GM12878 (cell line): ENCODE measurements around the gene CTXN1. TPM values are rescaled to one million over a fixed set of nuclear protein-coding genes. Genes with fewer than 3 reads are reported as not detected.

Experiments
- ATAC-seq: fragments of 200-7000 bp; cut with Tn5 transposase; 3 replicates; pipeline ENCODE4 v1.9.1; 2020; ENCODE audit warnings: mild to moderate bottlenecking, moderate library complexity
- BruUV-seq: library from RNA; stranded (reverse); fragments of 400-500 nt; replicated peaks from 2 replicates; lab custom pipeline; 2021; lab: Mats Ljungman, UMichigan
- CTCF ChIA-PET: fragments of 300-600 bp; sonication (Branson Sonifier 250); formaldehyde crosslinking; extraction: SDS; loops from one replicate; lab custom pipeline; 2021; ENCODE audit warnings: inconsistent platforms; lab: Yijun Ruan, JAX
- POLR2A ChIA-PET: fragments of 350-600 bp; formaldehyde crosslinking; extraction: SDS; loops from one replicate; lab custom pipeline; 2021; ENCODE audit warnings: inconsistent platforms; lab: Charles Lee
- RAD21 ChIA-PET: fragments of 300-600 bp; sonication (Branson Sonifier 250); formaldehyde crosslinking; loops from one replicate; lab custom pipeline; 2023; ENCODE audit warnings: antibody characterized with exemption; ENCODE audit not compliant: unreplicated experiment; lab: Charles Lee
- SMC1A ChIA-PET: fragments of 300-600 bp; sonication (Branson Sonifier 250); formaldehyde crosslinking; loops from one replicate; lab custom pipeline; 2023; ENCODE audit not compliant: unreplicated experiment, uncharacterized antibody; lab: Charles Lee
- DNase-seq: peaks from one replicate; pipeline ENCODE4 v3.0.0-alpha.2; 2011; ENCODE audit warnings: low read depth, low spot score
- FAIRE-seq: peaks from 3 replicates; lab custom pipeline; 2011; peaks lifted over from hg19 to GRCh38; lab: Jason Lieb, UNC
- H2AFZ ChIP-seq: 2 replicates; pipeline ENCODE4 v1.6.0; 2011; ENCODE audit warnings: low read depth, low read length, control low read depth; ENCODE audit not compliant: control insufficient read depth
- H3K27ac ChIP-seq: 2 replicates; pipeline ENCODE4 v1.5.1; 2011; ENCODE audit warnings: control low read depth; ENCODE audit not compliant: control insufficient read depth, insufficient read depth
- H3K27me3 ChIP-seq, 2 experiments: replicated peaks in 1 of 2; 2 replicates each; pipeline versions ENCODE4 v1.6.0 to v1.6.1; 2011; ENCODE audit warnings: low read length in 1 of 2; ENCODE audit not compliant: control insufficient read depth in 2 of 2, insufficient read depth in 2 of 2
- H3K36me3 ChIP-seq, 2 experiments: 2 replicates each; pipeline ENCODE4 v1.5.1; 2011; ENCODE audit warnings: low read length in 1 of 2; ENCODE audit not compliant: control insufficient read depth in 2 of 2, insufficient read depth in 2 of 2
- H3K4me1 ChIP-seq: 2 replicates; pipeline ENCODE4 v1.6.1; 2011; ENCODE audit warnings: mild to moderate bottlenecking, low read length, moderate library complexity, mixed read lengths; ENCODE audit not compliant: control insufficient read depth, insufficient read depth
- H3K4me2 ChIP-seq: 2 replicates; pipeline ENCODE4 v1.6.0; 2011; ENCODE audit warnings: control low read depth; ENCODE audit not compliant: control insufficient read depth, insufficient read depth
- H3K4me3 ChIP-seq: fragments of 200-600 bp; sonication (generic); 2 replicates; pipeline ENCODE4 v1.5.1; 2016
- H3K79me2 ChIP-seq: 2 replicates; pipeline ENCODE4 v1.6.0; 2011; ENCODE audit warnings: low read length; ENCODE audit not compliant: control insufficient read depth, insufficient read depth
- H3K9ac ChIP-seq: 2 replicates; pipeline ENCODE4 v1.8.0; 2011; ENCODE audit warnings: low read length, control low read depth, mixed read lengths; ENCODE audit not compliant: control insufficient read depth, insufficient read depth
- H3K9me3 ChIP-seq: replicated peaks from 3 replicates; pipeline ENCODE4 v1.5.1; 2011; ENCODE audit warnings: mild to moderate bottlenecking, low read length; ENCODE audit not compliant: control insufficient read depth, insufficient read depth
- H4K20me1 ChIP-seq: 2 replicates; pipeline ENCODE4 v1.6.0; 2011; ENCODE audit not compliant: control insufficient read depth, insufficient read depth
- FOS ChIP-seq: IDR thresholded peaks from 3 replicates; pipeline ENCODE4 v1.6.1; 2011; ENCODE audit warnings: borderline replicate concordance; ENCODE audit not compliant: insufficient read length; ENCODE audit errors: extremely low read depth
- IRF4 ChIP-seq: IDR thresholded peaks from 2 replicates; pipeline ENCODE4 v1.6.1; 2011; ENCODE audit warnings: low read depth, low read length
- JUNB ChIP-seq: IDR thresholded peaks from 2 replicates; pipeline ENCODE4 v1.6.1; 2016; ENCODE audit warnings: antibody characterized with exemption, mild to moderate bottlenecking
- KDM1A ChIP-seq: fragments of 200-600 bp; sonication (generic); IDR thresholded peaks from 2 replicates; pipeline ENCODE4 v1.6.1; 2016; ENCODE audit warnings: borderline replicate concordance
- NR2C1 ChIP-seq: fragments of 450-650 bp; IDR thresholded peaks from 2 replicates; pipeline ENCODE4 v1.6.1; 2017; ENCODE audit warnings: antibody characterized with exemption, mild to moderate bottlenecking, moderate library complexity
- NR2F1 ChIP-seq: fragments of 450-650 bp; conservative IDR thresholded peaks from 2 replicates; pipeline ENCODE4 v1.6.1; 2017; ENCODE audit warnings: mild to moderate bottlenecking
- RBBP5 ChIP-seq: fragments of 200-600 bp; sonication (generic); conservative IDR thresholded peaks from 2 replicates; pipeline ENCODE4 v1.6.1; 2016
- RFX5 ChIP-seq: IDR thresholded peaks from 2 replicates; pipeline ENCODE4 v1.6.1; 2011; ENCODE audit warnings: low read depth, low read length, improper control_type of control experiment
- WGBS: methylation state at CpG from one replicate; pipeline ENCODE4 v1.1.6; 2016; ENCODE audit warnings: low lambda C conversion rate; ENCODE audit not compliant: insufficient replicate concordance, insufficient coverage; ENCODE audit errors: missing lambda C conversion rate; 5-methylcytosine and 5-hydroxymethylcytosine counted together
- in situ Hi-C: fragments of 300-500 bp; cut with MboI; formaldehyde crosslinking; loops from 9 replicates; pipeline ENCODE4 v1.14.3; 2018; ENCODE audit warnings: mixed read lengths
- intact Hi-C: fragments of 100-400 bp; cut with micrococcal nuclease; formaldehyde crosslinking; loops from one replicate; pipeline ENCODE4 v1.14.2; 2022; ENCODE audit not compliant: unreplicated experiment
- polyA plus RNA-seq, 11 experiments: library from polyadenylated mRNA; depleted of rRNA in 4 of 11; unstranded in 6 of 11; stranded (reverse) in 5 of 11; fragments of >200 nt; fragmentation: Nextera tagmentation in 4 of 11; fragmentation: Illumina TruSeq in 1 of 11; extraction: Ambion mirVana in 4 of 11; extraction: Trizol in 1 of 11; gene quantifications; 1 replicate in 1 of 11; 2 replicates in 10 of 11; pipeline versions ENCODE4 v1.2.1 to v1.2.3, GENCODE V29; 2011 to 2016; ENCODE audit warnings: inconsistent platforms in 2 of 11, missing spikeins in 2 of 11, low read depth in 1 of 11
- total RNA-seq, 4 experiments: library from RNA; depleted of rRNA in 3 of 4; stranded (reverse); fragments of >200 nt in 3 of 4; fragmentation: Illumina TruSeq in 1 of 4; extraction: Trizol in 1 of 4; gene quantifications; 2 replicates each; pipeline versions ENCODE4 v1.2.1 to v1.2.3, GENCODE V29; 2013 to 2021
- TF ChIP-seq, protein P1 (sequence below): fragments of 450-650 bp; IDR thresholded peaks from 2 replicates; pipeline ENCODE4 v1.6.1; 2018; ENCODE audit warnings: mild to moderate bottlenecking, low read depth, moderate library complexity; ENCODE audit not compliant: partially characterized antibody
- TF ChIP-seq, protein P2 (sequence below): fragments of 450-650 bp; IDR thresholded peaks from 2 replicates; pipeline ENCODE4 v1.6.1; 2017; ENCODE audit warnings: mild to moderate bottlenecking
- TF ChIP-seq, protein P3 (sequence below): fragments of 450-650 bp; conservative IDR thresholded peaks from 2 replicates; pipeline ENCODE4 v1.6.1; 2017; ENCODE audit warnings: mild to moderate bottlenecking, moderate library complexity

The CTXN1 gene
- total and polyA plus RNA-seq, 10 of the 15 experiments (the other 5 are each of a cell fraction or from before 2014, with no cell fraction given) = 0.04 to 1.0 (median 0.38) TPM; not detected in 4

DNA sequence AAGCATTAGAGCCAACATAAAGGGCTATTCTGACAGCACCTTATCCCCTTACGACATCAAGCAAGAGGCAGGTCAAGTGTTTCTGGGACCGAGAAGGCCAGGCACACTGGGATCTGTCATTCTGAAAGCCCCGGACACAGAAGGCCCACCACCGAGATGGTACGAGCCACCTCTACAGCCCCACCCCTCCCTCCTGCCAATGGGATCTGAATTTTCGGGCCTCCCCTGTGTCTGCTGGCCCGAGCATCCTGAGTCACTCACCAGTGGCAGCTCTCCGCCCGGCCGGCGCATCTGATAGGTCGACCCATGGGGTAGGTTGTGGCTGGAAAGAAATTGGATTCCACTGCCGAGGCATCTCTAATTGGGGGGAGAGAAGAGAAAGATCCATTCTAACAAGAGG lies 14.9 kb upstream of the CTXN1 start:
- peaks cover 23% of the 10 kb centered on the region for H3K79me2 ChIP-seq
- intact Hi-C loops = loop anchor here (10.0 kb wide), 1 partner anchor 214 kb away; no protein-coding TSS in a partner anchor

DNA sequence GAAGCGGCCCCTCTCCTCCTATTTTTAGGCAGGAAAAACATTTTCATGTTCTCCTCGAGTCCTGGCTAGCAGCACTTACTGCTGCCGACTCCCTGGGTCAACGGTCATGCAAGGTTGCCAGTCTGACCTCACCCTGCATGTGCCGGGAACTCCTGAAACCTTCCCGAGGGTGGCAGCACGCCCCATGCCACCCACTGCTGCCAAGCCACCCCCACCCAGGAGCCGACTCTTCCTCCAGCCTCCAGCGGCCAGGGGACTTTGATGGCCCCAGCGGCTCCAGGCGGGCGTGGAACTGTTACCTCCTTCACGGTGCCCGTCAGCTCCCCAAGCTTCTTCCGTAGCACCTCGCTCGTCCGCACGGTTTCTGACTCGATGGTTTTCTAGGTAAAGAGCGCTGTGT lies 8.8 kb upstream of the CTXN1 start:
- Histone ChIP-seq H2AFZ (no peak overlapping the region), H4K20me1 (no peaks in the 10 kb centered on the region), H3K4me2 (no peak overlapping the region), H3K4me1 (no peaks in the 10 kb centered on the region), H3K27me3 (no peaks in the 10 kb centered on the region), H3K27ac (no peak overlapping the region), H3K79me2 (no peaks in the 10 kb centered on the region), H3K4me3 (no peak overlapping the region), H3K9ac (no peak overlapping the region), H3K9me3 (no peaks in the 10 kb centered on the region), H3K36me3 (peaks cover 13 to 43% of the 10 kb centered on the region in 2 experiments; a peak in 3 of 4 replicates)
- no peak for ATAC-seq
- FAIRE-seq = no peak
- intact Hi-C loops (no loop called here), in situ Hi-C loops (no loop called here)
- BruUV-seq = no TSS peak
- RAD21 ChIA-PET = no interaction called here
- 93% methylated on average over 21 of the region's 21 CpGs for WGBS
- POLR2A ChIA-PET = no interaction called here
- CTCF ChIA-PET = no interaction called here
- no peak for DNase-seq
- SMC1A ChIA-PET = no interaction called here
- TF ChIP-seq FOS (no peak), RFX5 (no peak), JUNB (no peak), NR2C1 (no peak), NR2F1 (no peak), KDM1A (no peak), RBBP5 (no peak)
- TF ChIP-seq, protein P1, sequence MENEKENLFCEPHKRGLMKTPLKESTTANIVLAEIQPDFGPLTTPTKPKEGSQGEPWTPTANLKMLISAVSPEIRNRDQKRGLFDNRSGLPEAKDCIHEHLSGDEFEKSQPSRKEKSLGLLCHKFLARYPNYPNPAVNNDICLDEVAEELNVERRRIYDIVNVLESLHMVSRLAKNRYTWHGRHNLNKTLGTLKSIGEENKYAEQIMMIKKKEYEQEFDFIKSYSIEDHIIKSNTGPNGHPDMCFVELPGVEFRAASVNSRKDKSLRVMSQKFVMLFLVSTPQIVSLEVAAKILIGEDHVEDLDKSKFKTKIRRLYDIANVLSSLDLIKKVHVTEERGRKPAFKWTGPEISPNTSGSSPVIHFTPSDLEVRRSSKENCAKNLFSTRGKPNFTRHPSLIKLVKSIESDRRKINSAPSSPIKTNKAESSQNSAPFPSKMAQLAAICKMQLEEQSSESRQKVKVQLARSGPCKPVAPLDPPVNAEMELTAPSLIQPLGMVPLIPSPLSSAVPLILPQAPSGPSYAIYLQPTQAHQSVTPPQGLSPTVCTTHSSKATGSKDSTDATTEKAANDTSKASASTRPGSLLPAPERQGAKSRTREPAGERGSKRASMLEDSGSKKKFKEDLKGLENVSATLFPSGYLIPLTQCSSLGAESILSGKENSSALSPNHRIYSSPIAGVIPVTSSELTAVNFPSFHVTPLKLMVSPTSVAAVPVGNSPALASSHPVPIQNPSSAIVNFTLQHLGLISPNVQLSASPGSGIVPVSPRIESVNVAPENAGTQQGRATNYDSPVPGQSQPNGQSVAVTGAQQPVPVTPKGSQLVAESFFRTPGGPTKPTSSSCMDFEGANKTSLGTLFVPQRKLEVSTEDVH = no peak
- TF ChIP-seq, protein P2, sequence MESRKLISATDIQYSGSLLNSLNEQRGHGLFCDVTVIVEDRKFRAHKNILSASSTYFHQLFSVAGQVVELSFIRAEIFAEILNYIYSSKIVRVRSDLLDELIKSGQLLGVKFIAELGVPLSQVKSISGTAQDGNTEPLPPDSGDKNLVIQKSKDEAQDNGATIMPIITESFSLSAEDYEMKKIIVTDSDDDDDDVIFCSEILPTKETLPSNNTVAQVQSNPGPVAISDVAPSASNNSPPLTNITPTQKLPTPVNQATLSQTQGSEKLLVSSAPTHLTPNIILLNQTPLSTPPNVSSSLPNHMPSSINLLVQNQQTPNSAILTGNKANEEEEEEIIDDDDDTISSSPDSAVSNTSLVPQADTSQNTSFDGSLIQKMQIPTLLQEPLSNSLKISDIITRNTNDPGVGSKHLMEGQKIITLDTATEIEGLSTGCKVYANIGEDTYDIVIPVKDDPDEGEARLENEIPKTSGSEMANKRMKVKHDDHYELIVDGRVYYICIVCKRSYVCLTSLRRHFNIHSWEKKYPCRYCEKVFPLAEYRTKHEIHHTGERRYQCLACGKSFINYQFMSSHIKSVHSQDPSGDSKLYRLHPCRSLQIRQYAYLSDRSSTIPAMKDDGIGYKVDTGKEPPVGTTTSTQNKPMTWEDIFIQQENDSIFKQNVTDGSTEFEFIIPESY = no peak
- TF ChIP-seq, protein P3, sequence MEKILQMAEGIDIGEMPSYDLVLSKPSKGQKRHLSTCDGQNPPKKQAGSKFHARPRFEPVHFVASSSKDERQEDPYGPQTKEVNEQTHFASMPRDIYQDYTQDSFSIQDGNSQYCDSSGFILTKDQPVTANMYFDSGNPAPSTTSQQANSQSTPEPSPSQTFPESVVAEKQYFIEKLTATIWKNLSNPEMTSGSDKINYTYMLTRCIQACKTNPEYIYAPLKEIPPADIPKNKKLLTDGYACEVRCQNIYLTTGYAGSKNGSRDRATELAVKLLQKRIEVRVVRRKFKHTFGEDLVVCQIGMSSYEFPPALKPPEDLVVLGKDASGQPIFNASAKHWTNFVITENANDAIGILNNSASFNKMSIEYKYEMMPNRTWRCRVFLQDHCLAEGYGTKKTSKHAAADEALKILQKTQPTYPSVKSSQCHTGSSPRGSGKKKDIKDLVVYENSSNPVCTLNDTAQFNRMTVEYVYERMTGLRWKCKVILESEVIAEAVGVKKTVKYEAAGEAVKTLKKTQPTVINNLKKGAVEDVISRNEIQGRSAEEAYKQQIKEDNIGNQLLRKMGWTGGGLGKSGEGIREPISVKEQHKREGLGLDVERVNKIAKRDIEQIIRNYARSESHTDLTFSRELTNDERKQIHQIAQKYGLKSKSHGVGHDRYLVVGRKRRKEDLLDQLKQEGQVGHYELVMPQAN = no peak

More for the DNA sequence above, 14.9 kb upstream of the CTXN1 start:
- no TSS peak for BruUV-seq
- in situ Hi-C loops = loop anchor here (10.0 kb wide), 1 partner anchor 314 kb away; no protein-coding TSS in a partner anchor
- Histone ChIP-seq H2AFZ (no peak overlapping the region), H3K27ac (no peak overlapping the region), H3K4me2 (no peak overlapping the region), H4K20me1 (no peaks in the 10 kb centered on the region), H3K4me3 (no peak overlapping the region), H3K27me3 (no peaks in the 10 kb centered on the region), H3K36me3 (peaks cover 7 to 12% of the 10 kb centered on the region in 2 experiments; a peak in 3 of 4 replicates), H3K9me3 (no peaks in the 10 kb centered on the region), H3K4me1 (peaks cover 7% of the 10 kb centered on the region), H3K9ac (no peak overlapping the region)
- SMC1A ChIA-PET = interaction anchor here (0.6 kb wide), 1 partner anchor 137 kb away, joined by 4 read pairs; no protein-coding TSS in a partner anchor
- DNase-seq = no peak
- POLR2A ChIA-PET = no interaction called here
- CTCF ChIA-PET = interaction anchor here (0.6 to 1.1 kb wide), 3 partner anchors 12 to 31 kb away, joined by 3 to 7 read pairs (median 4); no protein-coding TSS in a partner anchor
- TF ChIP-seq IRF4 = no peak
- RAD21 ChIA-PET = no interaction called here
- ATAC-seq = no peak
- FAIRE-seq = no peak
- 97% methylated on average over 13 of the region's 13 CpGs for WGBS
